ENCODE results near the gene TUBGCP6. TPM values are rescaled to one million over a fixed set of nuclear protein-coding genes. Genes with fewer than 3 reads are reported as not detected.
A peak's percentile ranks its signal among the peaks of the same experiment; 100 is the strongest.

Gene TUBGCP6
- total RNA-seq, 1 donor from 2014 or later, result 54.4 TPM

DNA sequence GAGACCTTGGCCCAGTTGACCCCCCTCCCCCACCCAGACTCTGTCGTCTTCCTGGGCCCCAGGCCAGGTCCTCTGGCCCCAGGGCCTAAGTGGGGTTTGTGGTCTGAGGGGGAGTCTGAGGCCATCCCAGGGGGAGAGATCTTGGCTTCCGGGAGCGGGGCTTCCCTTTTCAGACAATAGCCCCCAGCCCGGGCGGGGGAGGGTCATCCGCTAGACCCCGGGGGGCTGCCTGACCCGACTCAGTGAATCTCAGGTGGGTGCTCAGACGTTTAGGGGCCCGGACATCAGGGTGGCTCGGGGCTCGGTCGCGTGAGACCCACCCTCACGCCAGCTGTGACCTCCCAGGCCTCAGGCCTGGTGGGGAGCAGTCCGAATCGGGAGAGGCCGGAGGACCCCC is 24.7 kb upstream of the TUBGCP6 start:
- TF ChIP-seq, protein P1, sequence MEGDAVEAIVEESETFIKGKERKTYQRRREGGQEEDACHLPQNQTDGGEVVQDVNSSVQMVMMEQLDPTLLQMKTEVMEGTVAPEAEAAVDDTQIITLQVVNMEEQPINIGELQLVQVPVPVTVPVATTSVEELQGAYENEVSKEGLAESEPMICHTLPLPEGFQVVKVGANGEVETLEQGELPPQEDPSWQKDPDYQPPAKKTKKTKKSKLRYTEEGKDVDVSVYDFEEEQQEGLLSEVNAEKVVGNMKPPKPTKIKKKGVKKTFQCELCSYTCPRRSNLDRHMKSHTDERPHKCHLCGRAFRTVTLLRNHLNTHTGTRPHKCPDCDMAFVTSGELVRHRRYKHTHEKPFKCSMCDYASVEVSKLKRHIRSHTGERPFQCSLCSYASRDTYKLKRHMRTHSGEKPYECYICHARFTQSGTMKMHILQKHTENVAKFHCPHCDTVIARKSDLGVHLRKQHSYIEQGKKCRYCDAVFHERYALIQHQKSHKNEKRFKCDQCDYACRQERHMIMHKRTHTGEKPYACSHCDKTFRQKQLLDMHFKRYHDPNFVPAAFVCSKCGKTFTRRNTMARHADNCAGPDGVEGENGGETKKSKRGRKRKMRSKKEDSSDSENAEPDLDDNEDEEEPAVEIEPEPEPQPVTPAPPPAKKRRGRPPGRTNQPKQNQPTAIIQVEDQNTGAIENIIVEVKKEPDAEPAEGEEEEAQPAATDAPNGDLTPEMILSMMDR (conservative IDR thresholded peaks at IDR 0.05), result no peak
- H3K36me3 Mint-ChIP-seq (ENCODE audit: low read depth), result peaks cover 5% of the 10 kb centered on the region
- peaks cover 38% of the 10 kb centered on the region for H3K27me3 Mint-ChIP-seq (ENCODE audit: low read depth)
- no peak for DNase-seq (ENCODE audit: low read depth, low spot score)
- H3K27ac Mint-ChIP-seq (ENCODE audit: unreplicated experiment), result no peak overlapping the region
- peaks cover 11% of the 10 kb centered on the region for H3K4me1 Mint-ChIP-seq
- H3K4me3 Mint-ChIP-seq, result peak overlapping the region; percentile 73
- no peaks in the 10 kb centered on the region for H3K9me3 Mint-ChIP-seq

DNA sequence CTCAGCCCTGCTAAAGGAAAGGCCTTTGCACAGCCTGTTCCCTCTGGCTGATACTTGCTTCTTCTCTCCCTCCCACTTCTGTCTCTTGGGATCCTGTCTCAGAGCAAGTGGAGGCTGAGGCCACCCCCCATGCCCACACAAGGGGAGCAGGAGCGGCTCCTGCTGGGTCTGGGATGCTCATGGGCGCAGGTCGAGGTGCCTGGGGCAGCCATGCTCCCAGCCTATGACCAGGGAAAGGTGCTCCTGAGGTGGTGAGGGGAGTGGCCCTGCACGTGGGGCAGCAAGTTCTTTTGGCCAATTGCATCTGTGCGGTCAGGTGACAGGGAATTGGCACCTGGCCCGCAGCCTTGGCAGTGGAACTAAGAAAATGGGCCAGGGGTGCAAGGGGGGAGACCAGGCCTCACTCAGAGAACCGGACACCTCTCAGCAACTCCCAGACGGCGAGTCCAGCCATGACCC is 23.9 kb upstream of the TUBGCP6 start:
- DNase-seq (ENCODE audit: low read depth, low spot score), result no peak
- H3K4me3 Mint-ChIP-seq, result peak overlapping the region; percentile 73
- peaks cover 33% of the 10 kb centered on the region for H3K27me3 Mint-ChIP-seq (ENCODE audit: low read depth)
- no peaks in the 10 kb centered on the region for H3K9me3 Mint-ChIP-seq
- peaks cover under 1% of the 10 kb centered on the region for H3K36me3 Mint-ChIP-seq (ENCODE audit: low read depth)
- TF ChIP-seq, protein P1 (conservative IDR thresholded peaks at IDR 0.05), result no peak
- H3K4me1 Mint-ChIP-seq, result peaks cover 5% of the 10 kb centered on the region
- no peak overlapping the region for H3K27ac Mint-ChIP-seq (ENCODE audit: unreplicated experiment)

DNA sequence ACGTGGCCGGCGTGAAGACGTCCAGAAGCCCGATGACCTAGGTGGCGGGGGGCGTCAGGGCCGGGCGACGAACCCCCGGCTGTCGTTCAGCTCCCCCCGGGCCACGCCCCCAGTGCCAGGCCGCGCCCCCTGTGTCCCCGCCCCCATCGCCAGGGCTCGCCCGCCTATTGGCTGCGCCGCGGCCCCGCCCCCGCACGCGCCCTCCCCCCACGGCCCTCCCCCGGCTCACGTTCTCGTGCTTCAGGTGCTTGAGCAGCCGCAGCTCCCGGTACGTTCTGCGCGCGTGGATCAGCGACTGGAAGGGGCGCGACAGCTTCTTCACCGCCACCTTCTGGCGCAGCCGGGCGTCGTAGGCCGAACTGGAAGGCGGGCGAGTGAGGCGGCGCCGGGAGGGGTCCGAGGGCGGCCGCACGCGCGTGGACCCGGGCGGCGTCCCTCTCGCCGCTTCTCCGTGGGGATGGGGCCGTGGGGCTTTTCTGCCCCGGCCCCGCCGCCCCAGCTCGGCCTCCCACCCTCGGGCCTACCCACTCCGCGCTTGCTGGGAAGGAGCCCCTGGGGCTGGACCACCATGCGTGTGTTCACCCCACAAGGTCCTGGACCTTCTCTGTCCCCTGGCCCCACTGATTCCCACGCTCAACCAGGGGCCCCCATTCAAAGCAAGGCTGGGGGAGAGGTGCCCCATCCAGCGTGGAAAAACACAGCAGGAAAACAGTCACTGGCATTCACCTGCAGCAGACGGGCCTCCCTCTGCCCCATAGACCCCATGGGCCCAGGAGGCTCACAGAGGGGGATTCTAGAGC is 23.0 kb upstream of the TUBGCP6 start:
- TF ChIP-seq, protein P1 (conservative IDR thresholded peaks at IDR 0.05), result peak; percentile 39
- H3K27me3 Mint-ChIP-seq (ENCODE audit: low read depth), result peaks cover 31% of the 10 kb centered on the region
- peaks cover 3% of the 10 kb centered on the region for H3K4me1 Mint-ChIP-seq
- no peaks in the 10 kb centered on the region for H3K36me3 Mint-ChIP-seq (ENCODE audit: low read depth)
- no peak overlapping the region for H3K27ac Mint-ChIP-seq (ENCODE audit: unreplicated experiment)
- peak overlapping the region; percentile 73 for H3K4me3 Mint-ChIP-seq
- no peaks in the 10 kb centered on the region for H3K9me3 Mint-ChIP-seq
- no peak for DNase-seq (ENCODE audit: low read depth, low spot score)

DNA sequence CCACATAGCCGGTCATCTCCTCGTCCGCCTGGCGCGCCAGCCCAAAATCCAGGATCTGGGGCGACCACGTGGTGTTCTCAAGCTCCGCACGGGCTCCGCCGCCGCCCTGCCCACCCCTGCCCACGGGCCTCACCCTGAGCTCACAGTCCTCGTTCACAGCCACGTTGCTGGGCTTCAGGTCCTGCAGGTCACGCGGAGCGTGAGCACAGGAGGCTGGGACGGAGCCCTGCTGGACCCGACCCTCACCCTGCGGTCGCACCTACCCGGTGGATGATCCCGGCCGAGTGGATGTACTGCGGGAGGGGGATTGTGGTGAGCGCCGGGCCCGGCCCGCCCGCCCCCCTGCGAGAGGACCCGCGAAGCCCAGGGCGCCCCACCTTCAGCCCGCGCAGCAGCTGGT is 22.2 kb upstream of the TUBGCP6 start:
- H3K27me3 Mint-ChIP-seq (ENCODE audit: low read depth), result peaks cover 26% of the 10 kb centered on the region
- no peaks in the 10 kb centered on the region for H3K9me3 Mint-ChIP-seq
- H3K4me3 Mint-ChIP-seq, result no peak overlapping the region
- peaks cover 8% of the 10 kb centered on the region for H3K4me1 Mint-ChIP-seq
- H3K27ac Mint-ChIP-seq (ENCODE audit: unreplicated experiment), result no peak overlapping the region
- H3K36me3 Mint-ChIP-seq (ENCODE audit: low read depth), result no peaks in the 10 kb centered on the region
- TF ChIP-seq, protein P1 (conservative IDR thresholded peaks at IDR 0.05), result no peak
- no peak for DNase-seq (ENCODE audit: low read depth, low spot score)

DNA sequence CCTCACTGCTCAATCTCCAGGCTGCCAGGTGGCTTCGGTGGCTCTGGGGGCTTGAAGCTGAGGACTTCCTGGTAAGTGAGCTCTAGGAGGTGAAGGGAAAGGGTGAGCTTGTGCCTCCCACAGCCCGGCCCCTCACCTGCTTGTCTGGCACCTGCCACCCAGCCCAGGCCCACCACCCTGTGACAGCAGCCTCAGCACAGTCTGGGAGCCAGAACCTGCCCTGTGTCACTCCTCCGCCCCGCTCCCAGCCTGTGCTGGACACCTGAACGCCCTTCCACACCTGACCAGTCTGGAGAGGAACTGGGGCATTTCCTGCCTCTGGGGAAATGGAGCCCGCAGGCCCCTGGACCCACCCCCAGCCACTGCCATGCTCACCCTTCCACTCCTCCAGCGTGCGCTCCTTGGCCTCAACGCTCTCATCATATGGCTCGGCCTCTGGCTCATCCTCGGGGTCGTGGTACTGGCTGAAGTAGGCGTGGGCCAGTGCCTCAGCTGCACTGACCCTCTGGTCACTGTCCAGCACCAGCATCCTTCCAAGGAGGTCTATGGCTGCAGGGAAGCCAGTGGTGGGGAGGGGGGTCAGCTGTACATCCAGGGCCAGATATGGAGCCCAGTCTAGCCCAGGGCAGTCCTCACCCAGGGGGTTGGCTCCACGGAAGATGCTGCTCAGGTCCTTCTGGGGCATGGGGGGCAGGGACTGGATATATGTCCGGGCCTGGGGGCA is 20.3 kb upstream of the TUBGCP6 start:
- Mint-ChIP-seq H3K9me3 (no peaks in the 10 kb centered on the region), H3K4me1 (peaks cover 5% of the 10 kb centered on the region), H3K36me3 (ENCODE audit: low read depth) (no peaks in the 10 kb centered on the region), H3K27me3 (ENCODE audit: low read depth) (peaks cover 20% of the 10 kb centered on the region), H3K4me3 (peak overlapping the region; percentile 61), H3K27ac (ENCODE audit: unreplicated experiment) (no peak overlapping the region)
- no peak for DNase-seq (ENCODE audit: low read depth, low spot score)
- TF ChIP-seq, protein P1 (conservative IDR thresholded peaks at IDR 0.05), result no peak
